DMS79 treated with DMSO at 0.1 percent for 48 hours (cell line): Measurements from ENCODE around the gene PIGQ.

ENCODE experiments used
- DNase-seq: peaks from one replicate; lab custom pipeline; 2025; lab: John Stamatoyannopoulos, UW

PIGQ gene

GRCh38 chr16:628321-629061 lies 58.7 kb downstream of the PIGQ start:
- no peak for DNase-seq

DNA sequence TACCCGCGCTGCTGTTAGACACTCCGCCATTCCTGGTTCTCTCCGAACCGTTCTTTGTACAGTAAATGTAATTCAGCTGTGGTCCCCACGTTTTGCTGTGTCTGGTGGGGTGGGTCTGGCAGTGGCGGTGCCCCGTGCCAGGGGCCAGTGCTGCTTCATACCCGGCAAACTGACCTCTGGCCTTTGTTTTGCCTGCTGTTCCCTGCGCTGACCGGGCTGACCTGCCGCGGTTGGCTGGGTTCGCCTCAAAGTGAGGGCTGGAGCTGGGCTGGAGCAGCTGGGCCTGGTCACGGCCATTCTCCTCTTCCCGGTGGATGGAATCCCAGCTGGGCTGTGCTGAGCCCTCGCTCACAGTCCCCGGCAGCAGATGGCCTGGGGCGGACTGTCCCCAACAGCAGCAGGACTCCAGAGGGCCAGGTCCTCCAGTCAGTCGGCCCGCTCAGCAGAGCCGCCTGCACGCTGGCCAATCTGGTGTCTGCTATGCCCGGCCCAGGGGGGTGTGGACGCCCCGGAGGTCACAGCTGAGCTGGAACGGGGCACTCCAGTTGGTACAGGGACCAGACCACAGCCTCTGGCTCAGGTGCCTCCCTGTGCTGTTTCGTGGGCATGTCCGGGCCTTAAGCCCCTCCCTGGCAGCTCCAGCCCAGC lies 59.5 kb downstream of the PIGQ start:
- DNase-seq, result no peak

GRCh38 chr16:629833-630248 lies 60.1 kb downstream of the PIGQ start:
- no peak for DNase-seq

- no peak for DNase-seq
Measured at GRCh38 chr16:630249-630814, 60.6 kb downstream of the PIGQ start.

DNA sequence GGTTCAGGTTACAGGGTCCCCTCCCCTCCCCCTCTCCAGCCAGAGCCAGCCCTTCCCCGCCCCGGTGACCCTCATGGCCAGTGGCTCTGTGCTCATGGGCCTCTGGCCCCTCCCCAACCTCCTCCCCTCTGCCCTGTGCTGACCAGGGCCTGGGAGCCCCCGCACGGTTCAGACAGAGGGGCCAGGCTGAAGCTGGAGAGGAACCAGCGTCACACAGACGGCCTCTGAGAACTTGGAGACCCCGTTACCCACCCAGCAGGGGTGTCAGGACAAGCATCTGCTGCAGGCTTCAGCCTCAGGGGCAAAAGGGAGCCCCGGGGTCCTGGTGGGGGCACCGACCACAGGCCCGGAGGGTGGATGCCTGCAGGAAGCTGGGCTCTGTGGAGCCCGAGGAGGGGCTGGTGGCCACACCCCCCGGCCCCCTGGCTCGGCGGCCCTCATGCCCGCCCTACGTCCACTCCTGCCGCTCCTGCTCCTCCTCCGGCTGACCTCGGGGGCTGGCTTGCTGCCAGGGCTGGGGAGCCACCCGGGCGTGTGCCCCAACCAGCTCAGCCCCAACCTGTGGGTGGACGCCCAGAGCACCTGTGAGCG lies 61.1 kb downstream of the PIGQ start, which contains the start of gene WFIKKN1:
WFIKKN1 (plus strand) TSS at position 171 of the 591 bp plus-strand sequence; CDS start at position 440, 269 bp downstream.
- DNase-seq, result no peak

DNA sequence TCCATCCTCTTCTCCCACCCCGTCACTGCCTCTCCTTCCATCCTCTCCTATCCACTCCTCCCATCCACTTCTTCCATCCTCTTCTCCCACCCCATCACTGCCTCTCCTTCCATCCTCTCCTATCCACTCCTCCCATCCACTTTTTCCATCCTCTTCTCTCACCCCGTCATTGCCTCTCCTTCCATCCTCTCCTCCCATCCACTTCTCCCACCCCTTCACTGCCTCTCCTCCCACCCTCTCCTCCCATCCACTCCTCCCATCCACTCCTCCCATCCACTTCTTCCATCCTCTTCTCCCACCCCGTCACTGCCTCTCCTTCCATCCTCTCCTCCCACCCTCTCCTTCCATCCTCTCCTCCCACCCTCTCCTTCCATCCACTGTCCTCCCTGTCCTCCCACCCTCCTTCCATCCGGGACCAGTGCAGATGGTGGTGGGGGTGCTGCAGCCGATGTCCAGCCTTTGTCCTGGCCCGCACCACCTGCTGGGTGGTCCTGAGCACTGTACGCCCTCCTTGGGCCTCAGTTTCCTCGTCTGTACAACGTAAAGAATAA lies 62.1 kb downstream of the PIGQ start:
- DNase-seq, result no peak

DNA sequence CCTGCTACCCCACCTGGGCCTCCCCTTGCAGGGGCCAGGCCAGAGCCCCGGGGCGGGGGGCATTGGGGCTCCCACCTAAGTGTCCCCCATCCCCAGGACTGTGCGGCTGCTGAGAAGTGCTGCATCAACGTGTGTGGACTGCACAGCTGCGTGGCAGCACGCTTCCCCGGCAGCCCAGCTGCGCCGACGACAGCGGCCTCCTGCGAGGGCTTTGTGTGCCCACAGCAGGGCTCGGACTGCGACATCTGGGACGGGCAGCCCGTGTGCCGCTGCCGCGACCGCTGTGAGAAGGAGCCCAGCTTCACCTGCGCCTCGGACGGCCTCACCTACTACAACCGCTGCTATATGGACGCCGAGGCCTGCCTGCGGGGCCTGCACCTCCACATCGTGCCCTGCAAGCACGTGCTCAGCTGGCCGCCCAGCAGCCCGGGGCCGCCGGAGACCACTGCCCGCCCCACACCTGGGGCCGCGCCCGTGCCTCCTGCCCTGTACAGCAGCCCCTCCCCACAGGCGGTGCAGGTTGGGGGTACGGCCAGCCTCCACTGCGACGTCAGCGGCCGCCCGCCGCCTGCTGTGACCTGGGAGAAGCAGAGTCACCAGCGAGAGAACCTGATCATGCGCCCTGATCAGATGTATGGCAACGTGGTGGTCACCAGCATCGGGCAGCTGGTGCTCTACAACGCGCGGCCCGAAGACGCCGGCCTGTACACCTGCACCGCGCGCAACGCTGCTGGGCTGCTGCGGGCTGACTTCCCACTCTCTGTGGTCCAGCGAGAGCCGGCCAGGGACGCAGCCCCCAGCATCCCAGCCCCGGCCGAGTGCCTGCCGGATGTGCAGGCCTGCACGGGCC lies 62.9 kb downstream of the PIGQ start:
- no peak for DNase-seq

GRCh38 chr16:633336-634050 lies 63.7 kb downstream of the PIGQ start:
- DNase-seq, result no peak
